GM12872 (cell line): ENCODE measurements around the gene RHOB.

Experiments used
- TF ChIP-seq, protein P1 (sequence below): IDR thresholded peaks from 3 replicates; pipeline ENCODE4 v1.5.1; 2011; ENCODE audit warnings: low read depth, mild to moderate bottlenecking, low read length, moderate library complexity; ENCODE audit not compliant: insufficient read depth

The RHOB gene

DNA sequence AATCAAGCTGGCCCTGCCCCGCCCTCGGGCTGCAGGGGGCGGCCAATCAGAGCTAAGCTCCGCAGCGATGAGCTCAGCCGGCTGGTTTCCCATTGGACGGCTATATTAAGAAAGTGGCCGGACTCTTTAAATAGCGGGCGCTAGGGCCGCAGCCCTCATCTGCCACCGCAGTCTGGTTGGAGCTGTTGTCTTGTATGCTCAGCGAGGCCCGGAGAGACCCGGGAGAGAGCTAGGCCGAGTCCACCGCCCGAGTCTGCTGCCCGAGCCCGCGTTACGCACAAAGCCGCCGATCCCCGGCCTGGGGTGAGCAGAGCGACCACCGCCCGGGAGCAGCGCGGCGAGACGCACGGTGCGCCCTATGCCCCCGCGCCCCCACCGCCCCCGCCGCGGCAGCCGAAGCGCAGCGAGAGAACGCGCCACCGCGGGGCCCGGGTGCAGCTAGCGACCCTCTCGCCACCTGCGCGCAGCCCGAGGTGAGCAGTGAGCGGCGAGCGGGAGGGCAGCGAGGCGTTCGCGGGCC lies at the start of gene RHOB:
RHOB (plus strand) TSS at position 158 of the 520 bp plus-strand sequence. CDS start 392 bp downstream, outside the sequence.
- TF ChIP-seq, protein P1, sequence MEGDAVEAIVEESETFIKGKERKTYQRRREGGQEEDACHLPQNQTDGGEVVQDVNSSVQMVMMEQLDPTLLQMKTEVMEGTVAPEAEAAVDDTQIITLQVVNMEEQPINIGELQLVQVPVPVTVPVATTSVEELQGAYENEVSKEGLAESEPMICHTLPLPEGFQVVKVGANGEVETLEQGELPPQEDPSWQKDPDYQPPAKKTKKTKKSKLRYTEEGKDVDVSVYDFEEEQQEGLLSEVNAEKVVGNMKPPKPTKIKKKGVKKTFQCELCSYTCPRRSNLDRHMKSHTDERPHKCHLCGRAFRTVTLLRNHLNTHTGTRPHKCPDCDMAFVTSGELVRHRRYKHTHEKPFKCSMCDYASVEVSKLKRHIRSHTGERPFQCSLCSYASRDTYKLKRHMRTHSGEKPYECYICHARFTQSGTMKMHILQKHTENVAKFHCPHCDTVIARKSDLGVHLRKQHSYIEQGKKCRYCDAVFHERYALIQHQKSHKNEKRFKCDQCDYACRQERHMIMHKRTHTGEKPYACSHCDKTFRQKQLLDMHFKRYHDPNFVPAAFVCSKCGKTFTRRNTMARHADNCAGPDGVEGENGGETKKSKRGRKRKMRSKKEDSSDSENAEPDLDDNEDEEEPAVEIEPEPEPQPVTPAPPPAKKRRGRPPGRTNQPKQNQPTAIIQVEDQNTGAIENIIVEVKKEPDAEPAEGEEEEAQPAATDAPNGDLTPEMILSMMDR, result no peak

DNA sequence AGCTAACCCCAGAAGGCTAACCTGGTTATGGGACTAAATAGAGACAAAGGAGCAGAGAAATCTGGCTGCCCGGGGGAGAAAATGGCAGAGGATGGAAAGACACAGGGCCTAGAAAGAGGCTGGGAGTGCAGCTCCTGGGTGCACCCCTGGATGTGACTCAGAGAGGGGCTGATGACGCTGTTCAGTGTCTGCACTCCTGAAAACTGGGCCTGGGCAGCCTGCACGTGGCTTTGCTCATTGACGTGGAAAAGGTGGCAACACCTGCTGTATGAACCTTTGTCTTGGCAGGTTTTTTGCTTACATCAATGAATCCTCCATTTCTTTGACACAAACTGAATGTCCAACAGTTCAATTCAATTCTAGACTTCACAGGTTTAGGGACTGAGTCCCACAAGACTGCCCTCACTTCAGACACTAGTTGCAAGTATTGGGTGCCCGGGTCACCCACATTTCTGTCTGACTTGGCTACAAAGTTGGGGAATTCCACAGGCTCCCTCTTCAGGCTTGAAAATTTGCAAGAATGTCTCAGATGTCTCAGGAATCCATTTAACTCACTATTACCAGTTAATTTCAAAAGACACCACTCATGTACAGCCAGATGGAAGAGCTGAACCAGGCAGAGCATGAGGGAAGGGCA lies 48.9 kb upstream of the RHOB start:
- TF ChIP-seq, protein P1, result no peak

DNA sequence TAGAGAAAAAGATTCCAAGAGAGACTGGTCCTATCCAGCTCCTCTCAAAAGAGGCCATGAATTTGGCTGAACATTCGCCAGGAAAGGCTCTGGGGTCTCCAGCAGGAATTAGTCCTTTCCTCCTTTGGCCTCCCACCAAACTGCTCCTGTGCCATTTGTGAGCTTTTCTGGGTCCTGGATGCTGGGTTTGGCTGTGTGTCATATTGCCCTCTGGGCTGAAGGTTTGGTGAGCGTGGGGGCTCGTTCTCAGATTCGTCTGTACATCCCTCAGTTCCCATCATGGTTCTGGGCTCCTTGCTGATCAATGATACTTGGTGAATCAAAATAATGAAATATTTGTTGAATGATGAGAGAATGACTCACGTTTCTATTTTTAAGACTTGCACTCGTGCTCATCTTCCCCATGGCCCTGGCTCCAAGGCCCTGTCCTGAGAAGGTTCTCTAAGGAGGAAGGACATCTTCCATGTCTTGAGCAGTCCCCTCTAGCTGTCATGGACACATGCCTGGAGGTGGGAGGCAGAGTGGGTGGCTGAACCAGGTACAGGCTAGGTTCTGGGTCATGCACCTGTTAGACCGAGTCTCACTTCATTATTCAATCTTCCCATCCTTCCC lies 47.8 kb upstream of the RHOB start:
- TF ChIP-seq, protein P1, result no peak

DNA sequence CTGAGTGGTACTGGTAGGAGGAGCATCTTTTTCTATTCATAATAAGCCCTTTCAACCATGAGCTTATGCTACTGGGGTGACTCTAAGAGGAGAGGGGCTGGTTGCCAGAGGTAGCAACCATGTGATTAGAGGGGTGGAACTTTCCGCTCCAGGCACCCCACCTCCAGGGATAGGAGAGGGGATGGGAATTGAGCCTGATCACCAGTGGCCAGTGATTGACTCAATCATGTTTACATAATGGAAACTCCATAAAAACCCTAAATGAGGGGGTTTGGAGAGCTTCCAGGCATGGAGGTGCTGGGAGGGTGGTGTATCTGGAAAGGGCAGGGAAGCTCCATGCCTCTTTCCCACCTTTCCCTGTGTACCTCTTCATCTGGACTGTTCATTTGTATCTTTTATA lies 46.6 kb upstream of the RHOB start:
- TF ChIP-seq, protein P1, result no peak

DNA sequence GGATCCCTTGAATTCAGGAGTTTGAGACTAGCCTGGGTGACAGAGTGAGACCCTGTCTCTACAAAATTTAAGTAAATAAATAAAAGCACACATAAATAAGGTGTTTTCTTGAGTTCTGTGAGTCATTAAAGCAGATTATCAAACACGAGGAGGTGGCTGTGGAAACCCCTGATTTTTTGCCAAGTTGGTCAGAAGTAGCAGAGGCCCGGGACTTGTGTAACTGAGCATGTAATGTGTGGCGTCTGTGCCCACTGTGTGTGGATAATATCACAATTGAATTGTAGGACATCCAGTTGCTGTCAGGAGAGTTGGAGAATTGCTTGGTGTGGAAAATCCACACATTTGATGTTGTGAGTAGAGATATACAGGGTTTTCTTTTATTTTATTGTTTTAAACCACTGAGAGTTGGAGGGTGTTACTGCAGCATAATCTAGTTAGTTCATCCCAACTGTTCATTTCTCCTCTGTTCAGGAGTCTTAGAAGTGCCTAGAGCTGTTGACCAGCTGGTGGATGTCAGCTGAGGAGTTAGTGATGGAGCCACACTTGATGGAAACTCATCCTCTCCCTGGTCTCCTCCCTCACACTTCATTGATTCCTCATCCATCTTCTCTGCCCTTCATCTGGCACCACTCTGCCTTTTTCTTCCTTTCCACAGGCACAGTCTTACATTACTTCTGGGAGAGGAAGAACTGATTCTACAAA lies 45.9 kb upstream of the RHOB start:
- TF ChIP-seq, protein P1, result no peak

DNA sequence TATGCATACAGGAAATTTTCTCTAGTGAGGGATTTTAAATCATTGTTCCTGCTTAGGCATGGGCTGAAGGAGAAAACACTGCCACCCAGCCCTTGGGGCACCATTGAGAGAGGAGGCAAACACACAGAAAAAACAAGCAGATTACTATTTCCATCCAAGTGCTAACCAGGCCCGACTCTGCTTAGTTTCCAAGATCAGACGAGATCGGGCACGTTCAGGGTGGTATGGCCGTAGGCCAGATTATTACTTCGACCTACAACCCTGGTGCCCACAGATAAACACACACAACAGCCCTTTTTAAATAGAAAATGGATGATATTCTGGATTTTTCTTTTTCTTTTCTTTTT lies 45.4 kb upstream of the RHOB start:
- TF ChIP-seq, protein P1, result no peak

DNA sequence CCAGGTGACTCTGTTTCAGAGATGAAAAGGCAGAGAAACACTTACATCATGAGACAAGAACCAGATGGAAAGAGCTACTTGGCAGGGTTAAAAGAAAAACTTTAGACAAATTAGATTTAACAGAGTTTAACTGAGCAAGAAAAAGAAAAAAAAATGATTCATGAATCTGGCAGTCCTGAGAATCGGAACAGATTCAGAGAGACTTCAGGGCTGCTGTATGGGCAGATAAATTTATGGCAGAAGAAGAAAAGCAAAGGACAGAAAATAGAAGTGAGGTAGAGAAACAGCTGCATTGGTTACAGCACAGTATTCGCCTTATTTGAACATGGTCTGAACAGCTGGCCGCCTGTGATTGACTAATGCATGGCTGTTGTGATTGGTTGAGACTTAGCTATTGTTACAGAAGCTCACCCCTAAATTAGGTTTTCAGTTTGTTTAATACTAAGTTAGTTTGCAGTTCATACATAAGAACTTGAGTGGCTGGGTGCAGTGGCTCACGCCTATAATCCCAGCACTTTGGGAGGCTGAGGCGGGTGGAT lies 43.0 kb upstream of the RHOB start:
- TF ChIP-seq, protein P1, result no peak
